HG02943 (cell line): ENCODE data around the gene UBE3C.
"Not testable (repeated sequence)": the region's sequence is repeated elsewhere in the genome, so short reads cannot be mapped to it uniquely, and the experiment has no call there.

Experiments used
- ATAC-seq: cut with Tn5 transposase; IDR thresholded peaks from one replicate; pipeline ENCODE4 v1.9.1; 2021; ENCODE audit warnings: mild to moderate bottlenecking, low read depth, moderate library complexity; ENCODE audit not compliant: unreplicated experiment

UBE3C gene

DNA sequence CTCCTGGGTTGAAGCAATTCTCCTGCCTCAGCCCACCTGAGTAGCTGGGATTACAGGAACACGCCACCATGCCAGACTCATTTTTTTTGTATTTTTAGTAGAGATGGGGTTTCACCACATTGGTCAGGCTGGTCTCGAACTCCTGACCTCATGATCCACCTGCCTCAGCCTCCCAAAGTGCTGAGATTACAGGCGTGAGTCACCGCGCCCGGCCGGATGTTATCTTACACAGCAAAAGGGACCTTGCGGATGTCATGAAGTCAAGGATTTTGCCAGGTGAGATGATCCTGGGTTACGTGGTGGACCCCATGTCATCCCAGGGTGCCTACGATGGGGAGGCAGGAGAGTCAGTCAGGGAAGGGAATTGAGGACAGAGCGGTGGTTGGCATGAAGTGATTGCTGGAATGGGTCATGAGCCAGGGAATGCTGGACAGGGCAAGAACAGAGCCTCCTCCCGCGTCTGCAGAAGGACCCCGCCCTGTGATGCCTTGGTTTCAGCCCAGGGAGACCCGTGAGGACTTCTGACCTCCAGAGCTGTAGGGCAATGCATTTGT lies 8.7 kb upstream of the UBE3C start:
- no peak for ATAC-seq

- ATAC-seq = not testable (repeated sequence)
Measured at GRCh38 chr7:157130849-157131248, 7.9 kb upstream of the UBE3C start.

DNA sequence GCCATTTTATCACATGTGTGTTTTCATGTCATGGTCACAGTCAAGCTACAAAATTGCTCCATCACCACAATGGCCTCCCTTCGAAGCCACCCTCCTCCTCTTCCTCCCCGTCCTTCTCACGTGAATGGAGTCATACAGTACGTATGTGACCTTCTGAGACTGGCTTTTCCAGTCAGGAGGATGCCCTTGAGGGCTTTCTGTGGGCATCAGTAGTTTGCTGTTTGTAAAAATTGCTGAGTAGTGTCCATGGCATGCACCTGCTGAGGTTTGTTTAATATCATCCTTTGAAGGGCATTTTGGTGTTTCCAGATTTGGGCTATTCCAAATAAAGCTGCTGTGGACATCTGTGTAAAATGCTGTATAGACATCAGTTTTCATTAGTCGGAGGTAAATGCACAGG lies 5.9 kb upstream of the UBE3C start:
- ATAC-seq = no peak

- ATAC-seq = no peak
Measured at GRCh38 chr7:157133304-157133703, 5.4 kb upstream of the UBE3C start.

GRCh38 chr7:157136372-157136771 lies 2.4 kb upstream of the UBE3C start:
- ATAC-seq = no peak

GRCh38 chr7:157138101-157138423 lies 664 bp upstream of the UBE3C start:
- no peak for ATAC-seq

DNA sequence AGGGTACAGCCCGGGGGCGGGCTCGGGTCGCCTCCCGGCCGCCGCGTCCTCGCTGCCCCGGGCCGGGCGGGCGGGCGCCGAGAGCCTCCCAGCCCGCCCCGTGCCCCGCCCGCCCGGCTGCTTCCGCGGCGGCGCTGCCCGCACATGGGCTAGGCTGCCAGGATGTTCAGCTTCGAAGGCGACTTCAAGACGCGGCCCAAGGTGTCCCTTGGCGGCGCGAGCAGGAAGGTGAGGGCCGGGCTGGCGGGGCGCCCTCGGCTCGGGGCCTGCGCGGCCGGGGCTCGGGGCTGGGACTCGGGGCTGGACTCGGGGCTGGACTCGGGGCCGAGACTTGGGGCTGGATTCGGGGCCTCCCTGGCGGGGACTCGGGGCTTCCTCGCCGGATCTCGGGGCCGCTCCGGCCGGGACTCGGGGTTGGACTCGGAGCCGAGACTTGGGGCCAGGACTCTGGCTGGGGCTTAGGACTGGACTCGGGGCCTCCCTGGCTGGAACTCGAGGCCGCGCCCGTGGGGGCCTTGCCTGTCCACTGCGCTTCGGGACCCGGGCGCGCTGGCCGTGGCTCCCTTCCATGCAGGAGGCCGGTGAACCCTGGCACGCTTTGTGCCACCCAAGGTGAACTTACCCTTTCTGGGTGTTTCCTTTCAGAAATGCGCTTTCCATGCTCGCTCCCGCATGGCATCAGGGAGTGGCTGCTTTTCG lies 534 bp downstream of the UBE3C start:
- ATAC-seq = peak; percentile 52

DNA sequence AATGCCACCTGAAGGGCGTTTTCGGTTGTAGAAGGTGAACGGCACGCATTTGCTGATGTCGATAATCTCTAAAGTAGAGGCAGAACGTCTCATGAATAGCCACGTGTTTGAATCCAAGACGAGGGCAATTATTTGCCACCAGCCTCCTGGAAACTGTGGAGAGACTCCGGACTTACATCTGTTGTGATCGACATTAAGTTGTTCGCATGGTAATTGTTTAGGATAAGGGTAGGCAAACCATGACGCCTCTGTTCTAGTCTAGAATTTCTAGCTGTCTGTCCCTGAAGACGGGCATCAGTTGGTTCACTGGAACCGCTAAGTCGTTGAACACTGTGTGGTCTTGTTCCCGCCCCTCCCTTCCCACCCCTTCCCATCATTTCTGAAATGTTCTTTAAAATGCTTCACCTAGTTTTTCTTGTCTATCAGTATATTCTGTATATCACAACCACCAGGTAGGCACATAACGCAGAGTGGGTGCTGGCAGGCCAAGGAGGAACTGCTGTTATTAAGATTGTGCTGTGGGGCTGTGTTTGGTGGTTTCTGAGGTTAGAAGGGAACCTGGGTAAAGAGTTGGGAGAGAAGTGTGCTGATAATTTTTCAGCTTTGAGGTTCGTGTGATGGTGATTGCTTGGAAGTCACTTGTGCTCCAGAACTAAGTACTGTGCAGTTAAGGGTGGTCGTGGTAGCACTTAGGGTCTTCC lies 1.2 kb downstream of the UBE3C start:
- ATAC-seq = no peak

DNA sequence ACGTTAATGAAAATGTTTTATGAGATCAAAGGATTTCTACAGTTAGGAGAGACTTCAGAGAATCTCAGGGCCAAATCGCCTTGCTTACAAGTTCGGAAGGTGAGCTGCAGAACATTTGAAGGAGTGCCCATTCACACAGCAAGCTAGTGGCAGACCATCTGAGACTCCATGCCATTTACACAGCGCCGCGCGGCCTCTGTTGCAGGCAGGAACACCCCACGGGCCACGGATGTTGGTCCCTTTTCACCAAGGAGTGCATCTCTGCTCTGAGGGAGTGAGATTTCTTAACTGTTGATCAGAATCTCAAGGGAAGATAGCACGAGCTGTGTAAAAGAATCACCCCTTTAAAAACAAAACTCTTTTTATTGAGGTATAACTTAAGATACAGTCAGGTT lies 1.8 kb downstream of the UBE3C start:
- no peak for ATAC-seq

GRCh38 chr7:157141525-157142060 lies 2.9 kb downstream of the UBE3C start:
- ATAC-seq = no peak

DNA sequence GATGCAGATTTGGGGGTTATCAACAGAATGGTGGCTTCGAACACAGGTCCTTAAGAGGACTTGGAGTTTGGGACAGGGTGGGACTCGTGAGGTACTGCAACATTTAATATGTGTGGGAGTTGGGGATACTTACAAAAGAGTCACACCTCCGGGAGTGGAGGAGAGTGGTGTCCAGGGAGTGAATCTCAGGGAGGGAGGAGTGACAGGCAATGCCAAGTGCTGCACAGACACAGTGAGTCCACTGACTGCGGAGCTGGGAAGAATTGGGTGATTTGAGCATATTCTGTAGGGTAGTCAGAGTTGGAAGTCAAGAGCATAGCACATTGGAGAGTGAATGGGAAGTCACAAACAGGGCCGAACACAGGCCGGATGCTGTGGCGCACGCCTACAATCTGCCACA lies 5.1 kb downstream of the UBE3C start:
- no peak for ATAC-seq

DNA sequence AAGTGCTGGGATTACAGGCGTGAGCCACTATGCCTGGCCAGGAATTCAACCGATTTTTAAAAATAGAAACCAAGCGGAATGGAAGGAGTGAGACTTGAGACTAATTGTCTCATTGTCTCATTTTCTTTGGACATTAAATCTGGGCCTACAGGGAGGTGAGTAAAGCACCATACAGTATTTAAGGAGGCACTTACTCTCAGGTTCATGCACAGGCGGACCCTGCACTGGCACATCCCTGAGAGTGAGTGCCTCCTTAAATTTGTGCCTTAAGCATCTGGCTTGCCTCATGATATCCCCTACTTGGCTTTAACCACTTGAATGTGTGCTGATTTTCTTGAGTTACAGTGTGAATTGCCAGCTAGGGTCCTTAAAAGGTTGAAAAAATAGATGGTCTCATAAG lies 10.6 kb downstream of the UBE3C start:
- ATAC-seq = no peak

DNA sequence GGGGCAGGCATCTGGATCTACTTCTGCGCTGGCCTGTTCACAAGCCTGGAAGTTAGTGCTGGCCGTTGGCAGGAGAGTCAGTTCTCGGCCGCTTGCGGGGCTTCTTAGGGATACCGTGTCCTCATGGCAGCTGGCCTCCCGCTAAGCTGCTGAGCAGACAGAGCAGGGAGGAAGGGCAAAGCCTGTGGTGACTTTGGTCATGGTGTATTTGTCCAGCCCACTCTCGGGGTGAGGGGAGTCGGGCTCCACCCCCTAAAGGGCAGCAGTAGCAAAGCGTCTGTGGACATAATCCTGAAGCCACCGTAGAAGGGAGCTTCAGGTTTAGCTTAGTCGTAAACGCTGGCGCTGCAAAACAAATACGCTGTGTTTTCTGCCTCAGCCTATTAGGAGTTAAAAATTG lies 12.2 kb downstream of the UBE3C start:
- ATAC-seq = no peak

DNA sequence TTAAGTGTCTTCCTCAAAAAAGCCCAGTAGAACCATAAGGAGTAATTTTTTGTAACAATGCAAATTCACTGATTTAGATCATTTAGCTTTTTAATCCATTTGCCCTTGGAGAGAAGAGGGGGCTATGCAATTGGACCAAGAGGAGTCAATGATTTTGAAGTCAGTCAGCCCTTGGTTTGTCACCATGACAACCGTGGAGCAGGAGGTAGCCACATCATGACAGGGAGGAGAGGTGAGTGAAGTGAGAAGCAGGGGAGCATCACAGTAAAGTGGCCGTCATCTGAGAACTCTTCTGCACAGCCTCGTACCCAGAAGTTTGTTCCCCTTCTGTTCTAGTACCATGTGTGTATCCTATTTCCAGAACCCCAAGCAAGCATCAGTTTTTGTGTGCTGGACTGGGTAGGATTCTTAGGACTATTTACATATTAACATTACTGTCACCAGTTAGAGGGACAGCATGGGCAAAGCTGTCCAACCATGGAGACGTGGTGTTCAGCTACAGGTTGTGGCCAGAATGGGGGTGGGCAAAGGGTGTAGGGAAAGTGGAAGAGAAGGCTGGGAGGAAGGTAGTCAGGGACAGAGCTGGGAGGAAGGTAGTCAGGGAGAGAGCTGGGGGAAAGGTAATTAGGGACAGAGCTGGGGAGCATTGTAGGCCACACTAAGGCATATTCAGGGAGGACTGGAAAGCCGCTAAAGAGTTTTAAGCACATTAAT lies 13.1 kb downstream of the UBE3C start:
- ATAC-seq = no peak

DNA sequence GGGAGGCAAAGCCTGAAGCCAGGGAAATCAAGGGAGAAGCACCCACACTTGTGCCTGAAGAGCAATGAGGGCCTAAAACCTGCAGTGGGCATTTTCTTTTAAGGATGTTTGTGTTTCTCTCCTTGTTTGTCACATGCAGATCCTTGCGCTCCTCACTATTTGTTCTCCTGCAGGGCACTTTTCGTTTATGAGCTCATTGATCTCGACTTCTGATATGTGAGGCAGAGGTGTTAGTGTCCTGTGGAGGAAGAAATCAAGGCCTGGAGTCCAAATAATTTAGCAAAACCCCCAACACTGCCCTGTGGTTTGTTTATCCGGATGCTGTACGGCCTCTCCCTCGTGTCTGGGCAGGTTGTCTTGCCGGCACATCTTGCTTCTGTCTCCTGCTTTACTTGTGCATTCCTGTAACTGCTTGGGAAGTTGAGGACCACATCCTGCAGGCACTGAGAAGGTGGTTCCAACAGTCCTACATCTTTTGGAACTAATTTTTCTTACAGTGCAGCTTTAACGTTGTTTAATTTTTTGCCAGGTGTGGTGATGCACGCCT lies 13.7 kb downstream of the UBE3C start:
- no peak for ATAC-seq

GRCh38 chr7:157153260-157153659 lies 14.5 kb downstream of the UBE3C start:
- no peak for ATAC-seq

GRCh38 chr7:157155959-157156358 lies 17.2 kb downstream of the UBE3C start:
- ATAC-seq = no peak

GRCh38 chr7:157158400-157158799 lies 19.7 kb downstream of the UBE3C start:
- no peak for ATAC-seq

DNA sequence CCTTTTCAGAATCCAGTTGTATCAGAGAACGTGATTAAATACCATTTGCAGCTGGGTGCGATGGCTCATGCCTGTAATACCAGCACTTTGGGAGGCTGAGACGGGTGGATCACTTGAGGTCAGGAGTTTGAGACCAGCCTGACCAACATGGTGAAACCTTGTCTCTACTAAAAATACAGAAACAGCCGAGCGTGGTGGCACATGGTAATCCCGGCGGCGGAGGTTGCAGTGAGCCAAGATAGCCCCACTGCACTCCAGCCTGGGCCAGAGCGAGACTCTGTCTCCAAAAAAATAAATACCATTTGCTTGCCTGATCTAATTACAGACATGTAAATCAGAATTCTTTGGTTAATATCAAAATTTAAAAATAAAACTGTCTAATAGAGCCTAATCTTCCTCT lies 20.8 kb downstream of the UBE3C start:
- ATAC-seq = not testable (repeated sequence)

- no peak for ATAC-seq
Measured at GRCh38 chr7:157160433-157160832, 21.7 kb downstream of the UBE3C start.

DNA sequence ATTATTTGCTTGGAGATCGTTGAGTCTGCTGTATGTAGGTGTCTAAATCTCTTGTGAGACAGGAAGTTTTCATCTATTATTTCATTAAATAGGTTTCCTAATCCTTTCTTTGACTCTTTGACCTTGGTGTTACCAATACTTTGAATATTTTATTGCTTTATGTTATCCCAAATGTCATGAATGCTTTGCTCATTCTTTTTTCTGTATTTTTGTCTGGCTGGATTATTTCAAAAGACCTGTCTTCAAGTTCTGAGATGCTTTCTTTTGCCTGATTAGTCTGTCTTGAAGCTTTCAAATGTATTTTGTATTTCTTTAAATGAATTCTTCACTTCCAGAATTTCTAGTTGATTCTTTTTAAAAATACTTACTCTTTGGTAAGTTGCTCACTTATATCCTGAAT lies 27.3 kb downstream of the UBE3C start:
- ATAC-seq = no peak
